ENCODE results near the gene CLPTM1L. TPM values are rescaled to one million over a fixed set of nuclear protein-coding genes. Genes with fewer than 3 reads are reported as not detected.
"Not testable (repeated sequence)": the region's sequence is repeated elsewhere in the genome, so short reads cannot be mapped to it uniquely, and the experiment has no call there.

CLPTM1L gene
- total RNA-seq, 2 donors from 2014 or later = 117 to 155 TPM

- no peaks in the 10 kb centered on the region for H3K27me3 ChIP-seq (replicated peaks; ENCODE audit: insufficient read depth)
- TF ChIP-seq, protein P1, sequence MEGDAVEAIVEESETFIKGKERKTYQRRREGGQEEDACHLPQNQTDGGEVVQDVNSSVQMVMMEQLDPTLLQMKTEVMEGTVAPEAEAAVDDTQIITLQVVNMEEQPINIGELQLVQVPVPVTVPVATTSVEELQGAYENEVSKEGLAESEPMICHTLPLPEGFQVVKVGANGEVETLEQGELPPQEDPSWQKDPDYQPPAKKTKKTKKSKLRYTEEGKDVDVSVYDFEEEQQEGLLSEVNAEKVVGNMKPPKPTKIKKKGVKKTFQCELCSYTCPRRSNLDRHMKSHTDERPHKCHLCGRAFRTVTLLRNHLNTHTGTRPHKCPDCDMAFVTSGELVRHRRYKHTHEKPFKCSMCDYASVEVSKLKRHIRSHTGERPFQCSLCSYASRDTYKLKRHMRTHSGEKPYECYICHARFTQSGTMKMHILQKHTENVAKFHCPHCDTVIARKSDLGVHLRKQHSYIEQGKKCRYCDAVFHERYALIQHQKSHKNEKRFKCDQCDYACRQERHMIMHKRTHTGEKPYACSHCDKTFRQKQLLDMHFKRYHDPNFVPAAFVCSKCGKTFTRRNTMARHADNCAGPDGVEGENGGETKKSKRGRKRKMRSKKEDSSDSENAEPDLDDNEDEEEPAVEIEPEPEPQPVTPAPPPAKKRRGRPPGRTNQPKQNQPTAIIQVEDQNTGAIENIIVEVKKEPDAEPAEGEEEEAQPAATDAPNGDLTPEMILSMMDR (IDR thresholded peaks at IDR 0.05) = no peak
- DNase-seq (ENCODE audit: low spot score) (no peak), ATAC-seq (ENCODE audit: insufficient number of reproducible peaks, low FRiP score, low read depth) (no peak)
- H3K27ac ChIP-seq = no peak overlapping the region
- no peak overlapping the region for H3K4me3 ChIP-seq
- H3K36me3 ChIP-seq = no peaks in the 10 kb centered on the region
- peaks cover 5% of the 10 kb centered on the region for H3K9me3 ChIP-seq
- no peaks in the 10 kb centered on the region for H3K4me1 ChIP-seq (ENCODE audit: control insufficient read depth in 1 of 2, low read depth in 2 of 2)
Observed at GRCh38 chr5:1285883-1286291, 59.0 kb downstream of the CLPTM1L start.

DNA sequence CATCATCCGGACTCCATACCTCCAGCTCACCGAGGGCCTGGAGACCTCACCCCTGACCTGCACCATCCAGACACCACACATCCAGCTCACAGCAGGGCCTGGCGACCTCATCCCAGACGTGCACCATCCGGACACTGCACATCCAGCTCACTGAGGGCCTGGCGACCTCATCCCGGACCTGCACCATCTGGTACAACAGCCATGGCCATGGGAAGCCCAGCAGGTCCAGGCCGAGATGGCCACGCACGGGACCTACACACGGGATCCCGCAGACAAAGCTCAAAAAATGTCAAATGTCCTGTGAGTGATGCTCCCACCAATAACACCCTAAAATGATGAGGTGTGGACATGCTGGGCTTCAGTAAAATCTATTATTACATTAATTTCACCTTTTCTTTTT lies 59.8 kb downstream of the CLPTM1L start:
- Histone ChIP-seq H3K4me1 (ENCODE audit: control insufficient read depth in 1 of 2, low read depth in 2 of 2) (no peaks in the 10 kb centered on the region), H3K27ac (no peak overlapping the region), H3K27me3 (replicated peaks; ENCODE audit: insufficient read depth) (no peaks in the 10 kb centered on the region), H3K4me3 (no peak overlapping the region), H3K9me3 (peaks cover 5% of the 10 kb centered on the region), H3K36me3 (no peaks in the 10 kb centered on the region)
- TF ChIP-seq, protein P1 (IDR thresholded peaks at IDR 0.05) = no peak
- DNase-seq (ENCODE audit: low spot score) = no peak
- ATAC-seq (ENCODE audit: insufficient number of reproducible peaks, low FRiP score, low read depth) = no peak

DNA sequence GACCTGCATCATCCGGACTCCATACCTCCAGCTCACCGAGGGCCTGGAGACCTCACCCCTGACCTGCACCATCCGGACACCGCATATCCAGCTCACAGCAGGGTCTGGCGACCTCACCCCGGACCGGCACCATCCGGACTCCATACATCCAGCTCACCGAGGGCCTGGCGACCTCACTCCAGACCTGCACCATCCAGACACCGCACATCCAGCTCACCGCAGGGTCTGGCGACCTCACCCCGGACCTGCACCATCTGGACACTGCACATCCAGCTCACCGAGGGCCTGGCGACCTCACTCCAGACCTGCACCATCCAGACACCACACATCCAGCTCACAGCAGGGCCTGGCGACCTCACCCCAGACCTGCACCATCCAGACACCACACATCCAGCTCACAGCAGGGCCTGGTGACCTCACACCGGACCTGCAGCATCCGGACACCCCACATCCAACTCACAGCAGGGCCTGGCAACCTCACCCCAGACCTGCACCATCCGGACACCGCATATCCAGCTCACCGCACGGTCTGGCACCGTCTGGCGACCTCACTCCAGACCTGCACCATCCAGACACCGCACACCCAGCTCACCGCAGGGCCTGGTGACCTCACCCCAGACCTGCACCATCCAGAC lies 60.4 kb downstream of the CLPTM1L start:
- not testable (repeated sequence) for DNase-seq (ENCODE audit: low spot score); H3K4me3 ChIP-seq; H3K4me1 ChIP-seq (ENCODE audit: control insufficient read depth in 1 of 2, low read depth in 2 of 2); ATAC-seq (ENCODE audit: insufficient number of reproducible peaks, low FRiP score, low read depth); H3K9me3 ChIP-seq; H3K36me3 ChIP-seq; H3K27me3 ChIP-seq (replicated peaks; ENCODE audit: insufficient read depth); H3K27ac ChIP-seq

DNA sequence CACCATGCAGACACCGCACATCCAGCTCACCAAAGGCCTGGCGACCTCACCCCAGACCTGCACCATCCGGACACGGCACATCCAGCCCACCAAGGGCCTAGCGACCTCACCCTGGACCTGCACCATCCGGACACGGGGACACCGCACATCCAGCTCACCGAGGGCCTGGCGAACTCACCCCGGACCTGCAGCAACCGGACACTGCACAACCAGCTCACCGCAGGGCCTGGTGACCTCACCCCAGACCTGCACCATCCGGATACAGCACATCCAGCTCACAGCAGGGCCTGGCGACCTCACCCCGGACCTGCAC lies 61.2 kb downstream of the CLPTM1L start:
- not testable (repeated sequence) for H3K4me1 ChIP-seq (ENCODE audit: control insufficient read depth in 1 of 2, low read depth in 2 of 2); H3K36me3 ChIP-seq; H3K27ac ChIP-seq; DNase-seq (ENCODE audit: low spot score); H3K4me3 ChIP-seq; H3K27me3 ChIP-seq (replicated peaks; ENCODE audit: insufficient read depth); ATAC-seq (ENCODE audit: insufficient number of reproducible peaks, low FRiP score, low read depth); H3K9me3 ChIP-seq

GRCh38 chr5:1282993-1283728 lies 61.7 kb downstream of the CLPTM1L start:
- not testable (repeated sequence) for DNase-seq (ENCODE audit: low spot score); H3K27ac ChIP-seq; ATAC-seq (ENCODE audit: insufficient number of reproducible peaks, low FRiP score, low read depth); H3K9me3 ChIP-seq; H3K27me3 ChIP-seq (replicated peaks; ENCODE audit: insufficient read depth); H3K4me3 ChIP-seq; H3K36me3 ChIP-seq; H3K4me1 ChIP-seq (ENCODE audit: control insufficient read depth in 1 of 2, low read depth in 2 of 2)

DNA sequence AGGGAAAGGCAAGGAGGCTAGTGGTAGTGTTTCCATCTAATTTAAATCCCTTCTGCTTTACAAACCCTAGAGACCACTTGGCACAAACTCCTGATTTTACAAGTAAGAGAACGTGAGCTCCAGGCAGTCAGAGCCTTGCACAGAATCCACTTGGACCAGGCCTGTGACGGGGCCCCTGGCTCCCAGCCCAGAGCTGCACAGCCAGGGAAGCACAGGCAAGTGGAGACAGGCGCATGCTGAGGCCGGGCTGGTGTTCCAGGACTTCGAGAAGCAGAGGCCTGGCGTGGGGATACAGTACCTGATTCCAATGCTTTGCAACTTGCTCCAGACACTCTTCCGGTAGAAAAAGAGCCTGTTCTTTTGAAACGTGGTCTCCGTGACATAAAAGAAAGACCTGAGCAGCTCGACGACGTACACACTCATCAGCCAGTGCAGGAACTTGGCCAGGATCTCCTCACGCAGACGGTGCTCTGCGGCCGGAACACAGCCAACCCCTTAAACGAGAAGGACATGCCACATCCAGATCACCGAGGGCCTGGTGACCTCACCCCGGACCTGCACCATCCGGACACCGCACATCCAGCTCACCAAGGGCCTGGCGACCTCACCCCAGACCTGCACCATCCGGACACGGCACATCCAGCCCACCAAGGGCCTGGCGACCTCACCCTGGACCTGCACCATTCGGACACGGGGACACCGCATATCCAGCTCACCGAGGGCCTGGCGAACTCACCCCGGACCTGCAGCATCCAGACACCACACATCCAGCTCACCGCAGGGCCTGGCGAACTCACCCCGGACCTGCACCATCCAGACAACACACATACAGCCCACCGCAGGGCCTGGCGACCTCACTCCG lies 62.5 kb downstream of the CLPTM1L start:
- Histone ChIP-seq H3K27me3 (replicated peaks; ENCODE audit: insufficient read depth) (no peaks in the 10 kb centered on the region), H3K36me3 (no peaks in the 10 kb centered on the region), H3K4me3 (no peak overlapping the region), H3K27ac (no peak overlapping the region), H3K4me1 (ENCODE audit: control insufficient read depth in 1 of 2, low read depth in 2 of 2) (no peaks in the 10 kb centered on the region), H3K9me3 (no peaks in the 10 kb centered on the region)
- TF ChIP-seq, protein P1 (IDR thresholded peaks at IDR 0.05) = no peak
- ATAC-seq (ENCODE audit: insufficient number of reproducible peaks, low FRiP score, low read depth) = no peak
- no peak for DNase-seq (ENCODE audit: low spot score)
